HG03066 (cell line): ENCODE results near the gene TARS1.

Experiments used
- ATAC-seq: cut with Tn5 transposase; IDR thresholded peaks from one replicate; pipeline ENCODE4 v1.9.1; 2021; ENCODE audit warnings: low read depth; ENCODE audit not compliant: unreplicated experiment

The TARS1 gene

DNA sequence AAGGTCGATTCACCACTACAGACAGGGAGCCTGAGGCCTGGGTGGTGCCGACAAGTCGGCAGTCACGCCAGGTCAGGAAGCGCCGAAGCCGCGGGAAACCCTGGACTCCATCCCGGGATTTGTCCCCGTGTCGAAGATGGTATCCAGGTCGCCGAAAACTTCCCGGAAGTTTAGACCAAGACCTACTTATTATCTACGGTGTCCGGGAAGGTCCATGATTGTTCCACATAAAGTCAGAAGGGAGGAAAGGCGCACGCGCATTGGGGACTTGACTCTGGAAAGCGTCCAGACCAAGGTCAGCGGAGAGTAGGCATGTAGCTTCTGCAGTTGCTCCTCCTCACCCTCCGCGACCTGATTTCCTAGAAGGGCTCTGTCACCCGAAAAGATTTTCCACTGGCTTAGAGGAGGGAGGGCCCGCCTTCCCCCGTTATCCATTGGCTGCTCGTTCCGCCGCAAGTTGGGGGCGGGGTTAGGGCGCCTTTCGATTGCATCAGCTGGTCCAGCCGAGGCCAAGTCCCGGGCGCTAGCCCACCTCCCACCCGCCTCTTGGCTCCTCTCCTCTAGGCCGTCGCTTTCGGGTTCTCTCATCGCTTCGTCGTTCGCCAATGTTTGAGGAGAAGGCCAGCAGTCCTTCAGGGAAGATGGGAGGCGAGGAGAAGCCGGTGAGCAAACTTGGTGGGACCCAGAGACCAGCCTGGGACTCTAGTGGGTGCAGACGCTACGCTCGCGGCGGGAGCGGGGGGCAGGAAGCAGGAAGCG lies at the start of gene TARS1:
Gene TARS1 (plus strand): TSS at position 484 of the 759 bp plus-strand sequence. CDS start 122 bp downstream, at position 606.
- ATAC-seq: peak; percentile 93

DNA sequence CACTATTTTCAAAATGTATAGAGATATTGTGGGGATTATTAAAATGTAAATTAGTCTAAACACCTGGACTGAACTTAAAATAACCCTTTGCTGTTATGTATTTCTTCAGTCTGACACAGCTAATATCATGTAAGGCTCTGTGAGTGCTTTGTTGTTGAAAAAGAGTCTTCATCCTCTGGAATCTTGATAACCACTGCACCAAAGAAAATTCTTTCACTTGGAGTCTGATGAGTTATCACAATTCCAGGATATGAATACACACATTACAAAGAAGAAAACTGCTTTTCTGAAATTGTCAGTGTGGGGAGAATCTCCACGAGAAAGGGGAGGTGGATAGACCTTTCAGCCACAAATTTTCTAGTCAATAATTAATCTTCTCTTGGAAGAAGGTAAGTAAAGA lies 42.3 kb upstream of the TARS1 start:
- no peak for ATAC-seq

DNA sequence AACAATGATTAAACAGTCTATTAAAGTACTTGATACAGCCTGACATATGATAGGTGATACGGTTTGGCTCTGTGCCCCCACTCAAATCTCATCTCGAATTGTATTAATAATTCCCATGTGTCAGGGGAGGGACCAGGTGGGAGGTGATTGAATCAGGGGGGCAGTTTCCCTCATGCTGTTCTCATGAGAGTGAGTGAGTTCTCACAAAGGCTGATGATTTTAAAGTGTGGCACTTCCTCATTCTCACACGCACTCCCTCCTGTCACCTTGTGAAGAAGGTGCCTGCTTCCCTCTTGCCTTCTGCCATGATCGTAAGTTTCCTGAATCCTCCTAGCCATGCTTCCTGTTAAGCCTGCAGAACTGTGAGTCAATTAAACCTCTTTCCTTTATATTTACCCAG lies 40.1 kb upstream of the TARS1 start:
- no peak for ATAC-seq

DNA sequence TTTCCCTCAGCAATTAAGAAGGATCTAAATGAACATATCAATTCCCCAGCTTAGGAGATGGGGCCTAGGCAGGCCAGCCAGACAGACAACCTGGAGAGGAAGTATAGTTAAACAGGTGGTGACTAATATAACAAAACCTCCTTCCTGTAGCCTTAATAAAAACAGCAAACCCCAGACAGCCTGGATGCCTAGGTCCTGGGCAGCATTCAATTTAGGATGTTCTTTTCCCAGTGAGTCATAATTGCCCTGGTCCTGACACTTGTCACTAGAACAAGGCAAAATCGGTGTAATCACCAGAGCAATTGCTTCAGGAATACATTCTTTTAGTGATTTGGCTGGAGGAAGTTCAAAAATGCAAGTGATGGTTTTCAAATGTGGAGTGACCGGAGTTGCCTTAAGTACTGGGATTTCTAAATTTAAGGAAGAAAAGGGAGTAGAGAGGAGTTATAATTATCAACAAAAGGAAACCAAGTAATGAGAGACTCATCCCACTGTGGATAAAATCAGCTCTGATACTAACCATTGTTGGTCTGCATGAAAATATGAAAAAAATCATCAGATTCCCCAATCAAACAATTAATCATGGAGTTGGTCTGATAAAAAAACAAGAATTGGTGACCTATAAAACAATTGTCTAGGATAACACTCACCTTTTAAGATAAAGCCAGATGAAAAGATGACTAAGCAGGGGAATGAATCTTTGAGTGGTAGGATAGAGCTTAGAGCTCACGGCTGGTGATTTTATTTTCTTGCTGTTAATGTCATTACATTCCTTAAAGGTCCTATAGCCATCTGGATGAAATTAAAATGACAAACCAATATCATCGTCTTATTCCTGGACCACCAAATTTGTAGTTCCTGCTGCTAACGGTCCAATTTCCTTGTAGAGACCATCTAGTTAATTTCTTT lies 39.0 kb upstream of the TARS1 start:
- no peak for ATAC-seq

DNA sequence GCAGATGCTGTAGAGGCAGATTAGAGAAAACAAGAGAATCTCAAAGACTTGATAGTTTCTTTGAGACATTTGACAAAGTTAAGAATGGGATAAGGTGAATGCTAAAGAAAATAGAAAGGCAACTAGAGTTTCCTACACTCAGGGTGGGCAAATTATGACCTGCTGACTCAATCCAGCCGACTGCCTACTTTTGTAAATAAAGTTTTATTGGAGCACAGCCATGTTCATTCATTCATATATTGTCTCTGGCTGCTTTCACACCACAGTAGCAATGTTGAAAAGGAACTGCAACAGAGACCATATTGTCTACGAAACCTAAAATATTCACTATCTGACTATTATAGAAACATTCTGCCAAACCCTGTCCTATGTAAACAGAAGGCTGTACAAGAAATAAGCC lies 37.6 kb upstream of the TARS1 start:
- ATAC-seq: no peak

DNA sequence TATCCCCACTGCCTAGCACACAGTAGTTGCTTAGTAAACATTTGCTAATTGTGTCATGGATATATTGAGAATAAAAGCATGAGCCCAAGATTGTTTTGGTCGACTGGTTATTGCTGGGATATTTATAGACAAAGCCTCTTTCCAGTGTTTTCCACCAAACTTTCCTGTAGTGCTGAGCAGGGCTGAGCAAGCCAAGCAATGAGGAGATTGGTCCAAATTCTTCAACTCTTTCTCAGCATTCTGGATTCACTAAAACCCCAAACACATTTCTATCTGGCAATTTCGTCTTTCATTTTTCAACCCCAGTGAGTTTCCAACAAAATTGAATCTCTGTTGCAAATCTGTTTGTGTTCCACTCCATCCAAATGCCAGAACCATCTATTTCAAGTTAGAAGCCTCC lies 31.9 kb upstream of the TARS1 start:
- ATAC-seq: no peak

DNA sequence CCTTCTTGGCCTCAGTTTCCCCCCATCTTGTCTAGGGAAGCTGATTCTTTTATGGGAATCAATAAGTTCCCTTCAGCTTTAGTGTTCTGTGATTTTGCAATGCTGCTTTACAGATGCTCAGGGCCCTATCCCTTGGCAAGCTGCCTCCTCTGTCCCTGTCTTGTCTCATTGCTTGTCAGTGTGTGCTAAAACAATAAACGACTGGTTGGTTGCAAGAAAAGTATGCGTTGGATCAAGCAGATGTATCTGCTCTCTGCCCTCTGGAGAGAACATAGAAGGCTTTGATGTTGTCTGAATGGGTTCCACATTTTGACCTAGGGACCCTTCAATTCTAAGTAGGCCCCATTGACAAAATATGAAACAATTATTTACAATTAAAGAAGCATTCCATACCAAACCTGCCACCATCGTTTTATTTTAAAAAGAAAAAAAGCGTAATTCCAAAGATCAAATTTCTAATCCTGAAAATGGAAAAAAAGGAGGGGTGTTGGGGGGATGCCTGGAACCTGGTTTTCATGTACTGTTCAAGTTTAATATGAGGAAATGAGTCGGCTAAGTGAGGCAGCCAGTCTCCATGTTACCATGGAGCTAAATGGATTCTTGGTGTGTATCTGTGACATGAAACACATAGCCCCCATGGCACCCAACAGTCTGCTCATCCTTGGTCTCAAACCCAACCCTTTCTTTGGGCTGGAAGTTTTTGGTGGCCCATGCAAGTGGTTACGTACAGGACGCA lies 31.2 kb upstream of the TARS1 start:
- ATAC-seq: no peak

DNA sequence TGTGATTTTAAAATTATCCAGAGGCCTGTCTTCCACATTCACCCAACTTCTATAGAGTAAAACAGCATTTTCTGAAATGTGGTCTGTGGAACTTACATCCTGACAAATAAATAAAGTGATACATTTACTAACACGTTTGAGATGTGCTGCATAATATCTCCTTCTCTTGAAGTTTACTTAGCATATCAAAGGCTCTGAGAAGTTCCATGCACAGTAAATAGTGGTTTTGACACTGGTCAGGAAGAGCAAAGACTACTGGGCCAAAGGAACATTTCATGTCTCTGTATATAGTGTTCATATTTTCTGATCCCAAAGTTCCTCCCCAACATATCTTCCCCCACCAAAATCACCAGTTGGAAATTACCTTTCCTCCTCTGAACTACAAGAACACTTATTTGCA lies 30.5 kb upstream of the TARS1 start:
- no peak for ATAC-seq

DNA sequence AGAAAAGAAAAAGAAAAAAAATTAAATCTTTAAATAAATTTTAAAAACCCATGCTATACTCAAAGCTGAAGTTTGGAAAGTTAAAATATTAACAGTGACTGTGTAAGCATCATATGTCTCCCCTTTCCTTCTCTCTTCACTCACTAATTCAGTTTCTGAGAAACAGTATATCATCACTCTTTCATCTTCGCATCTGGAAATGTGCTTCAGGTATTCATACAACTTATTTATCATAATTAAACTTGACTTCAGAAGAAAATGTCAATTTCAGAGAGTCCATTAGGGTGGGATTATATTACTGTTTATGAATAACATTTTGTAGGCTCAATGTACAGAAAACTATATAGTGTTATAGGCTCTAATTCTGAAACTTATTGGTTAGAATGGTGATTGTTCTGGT lies 29.3 kb upstream of the TARS1 start:
- no peak for ATAC-seq

DNA sequence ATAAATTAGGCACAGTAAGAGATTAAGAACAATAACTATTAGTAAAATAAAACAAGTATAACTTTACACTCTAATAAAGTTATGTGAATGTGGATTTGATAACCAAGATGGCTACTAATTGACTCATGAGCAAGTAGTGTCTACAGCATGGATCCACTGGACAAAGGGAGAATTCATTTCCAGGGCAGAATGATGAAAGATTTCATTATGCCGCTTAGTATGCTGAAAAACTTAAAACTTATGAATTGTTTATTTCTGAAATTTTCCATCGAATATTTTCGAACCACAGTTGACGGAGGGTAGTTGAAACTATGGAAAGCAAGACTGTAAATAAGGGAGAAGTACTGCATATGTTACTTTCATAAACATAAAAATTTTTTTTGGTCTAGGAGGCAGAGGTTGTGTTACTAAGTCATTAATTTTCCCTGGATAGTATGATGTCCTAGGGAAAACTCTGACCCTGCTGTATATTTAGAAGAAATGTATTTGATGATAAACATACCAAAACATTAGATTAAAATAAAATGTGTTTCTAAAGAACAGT lies 24.9 kb upstream of the TARS1 start:
- no peak for ATAC-seq

DNA sequence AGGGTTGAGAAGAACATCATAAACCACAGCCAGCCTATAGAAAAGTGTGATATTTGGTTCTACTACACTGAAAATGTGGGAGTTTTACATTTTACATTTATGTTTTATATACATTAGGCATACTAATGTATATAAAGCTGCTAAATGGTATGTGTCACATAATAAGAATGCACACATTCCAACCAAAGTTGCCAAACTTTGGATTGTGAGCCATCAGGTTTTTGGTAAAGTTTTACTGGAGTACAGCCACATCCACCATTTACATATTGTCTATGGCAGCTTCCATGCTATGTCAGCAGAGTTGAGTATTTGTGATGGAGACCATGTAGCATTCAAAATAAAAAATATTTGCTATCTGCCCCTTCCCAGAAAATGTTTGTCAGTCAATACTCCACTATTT lies 23.1 kb upstream of the TARS1 start:
- ATAC-seq: no peak

DNA sequence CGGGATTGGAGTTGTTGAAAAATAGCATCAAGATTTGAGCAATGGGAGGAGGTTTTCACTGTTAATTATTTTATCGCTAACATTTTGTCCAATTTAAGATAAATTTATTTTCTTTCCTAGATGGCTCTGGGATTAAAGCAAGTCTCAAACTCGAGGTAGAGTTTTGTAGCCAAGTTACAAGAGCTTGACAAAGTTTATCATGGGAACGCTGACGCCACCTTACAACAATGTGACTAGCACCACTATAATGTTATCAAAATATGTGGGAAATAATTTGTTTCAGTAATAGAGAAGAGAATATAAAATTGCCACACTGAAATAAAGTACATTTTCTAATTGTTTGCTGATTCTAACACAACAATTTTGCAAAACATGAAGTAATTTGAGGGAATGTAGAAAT lies 19.8 kb upstream of the TARS1 start:
- no peak for ATAC-seq

DNA sequence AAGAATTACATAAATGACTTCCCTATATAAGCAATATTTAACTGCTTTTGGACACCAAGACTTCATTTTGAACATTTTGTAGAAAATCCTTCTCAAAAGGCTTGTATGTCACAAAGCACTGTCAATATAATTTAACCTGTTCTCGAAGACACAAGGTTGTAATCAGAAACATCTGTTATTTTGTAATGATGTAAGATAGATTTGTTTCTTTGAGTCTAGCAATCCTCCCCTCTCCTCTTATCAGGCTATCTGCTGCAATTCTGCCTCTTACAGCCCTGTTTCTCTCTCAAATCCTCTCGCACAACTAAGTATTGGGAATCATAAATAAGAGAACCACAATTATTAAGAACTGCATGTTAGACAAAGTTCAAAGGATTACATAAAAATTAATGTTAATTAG lies 18.6 kb upstream of the TARS1 start:
- ATAC-seq: no peak

DNA sequence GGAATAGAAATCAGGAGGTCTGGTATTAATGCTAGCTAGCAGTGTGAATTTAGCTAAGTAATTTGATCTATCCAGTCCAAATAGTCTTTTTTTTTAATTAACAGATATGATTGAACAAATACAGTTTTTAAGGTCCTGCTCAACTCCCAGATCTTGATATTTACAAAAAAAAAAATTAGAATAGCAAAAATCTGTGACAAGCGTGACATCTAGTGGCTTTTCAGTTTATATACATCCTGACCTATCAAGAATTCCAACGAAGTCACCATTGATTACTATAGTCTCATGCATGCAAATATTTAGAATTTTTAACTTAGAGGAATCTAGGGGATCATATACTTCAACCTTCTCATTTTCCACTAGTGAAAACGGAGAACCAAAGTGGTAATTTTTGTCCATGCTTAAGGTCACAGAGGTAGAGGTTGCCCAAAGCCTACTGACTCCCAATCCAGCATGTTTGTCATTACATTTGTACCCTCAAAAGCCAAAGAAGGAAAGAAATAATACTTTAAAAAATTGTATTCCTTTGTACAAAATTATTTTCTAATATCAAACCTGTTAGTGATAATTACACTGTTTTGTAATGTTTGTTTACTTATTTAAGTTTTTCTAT lies 17.6 kb upstream of the TARS1 start:
- ATAC-seq: no peak

DNA sequence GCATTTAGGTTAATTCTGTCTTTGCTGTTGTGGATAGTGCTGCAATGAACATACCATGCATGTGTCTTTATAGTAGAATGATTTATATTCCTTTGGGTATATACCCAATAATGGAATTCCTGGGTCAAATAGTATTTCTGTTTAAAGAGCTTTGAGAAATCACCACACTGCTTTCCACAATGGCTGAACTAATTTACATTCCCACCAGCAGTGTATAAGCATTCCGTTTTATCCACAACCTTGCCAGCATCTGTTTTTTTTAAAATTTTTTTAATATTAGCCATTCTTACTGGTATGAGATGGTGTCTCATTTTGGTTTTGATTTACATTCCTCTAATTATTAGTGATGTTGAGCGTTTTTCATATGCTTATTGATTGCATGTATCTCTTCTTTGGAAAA lies 15.5 kb upstream of the TARS1 start:
- ATAC-seq: no peak

DNA sequence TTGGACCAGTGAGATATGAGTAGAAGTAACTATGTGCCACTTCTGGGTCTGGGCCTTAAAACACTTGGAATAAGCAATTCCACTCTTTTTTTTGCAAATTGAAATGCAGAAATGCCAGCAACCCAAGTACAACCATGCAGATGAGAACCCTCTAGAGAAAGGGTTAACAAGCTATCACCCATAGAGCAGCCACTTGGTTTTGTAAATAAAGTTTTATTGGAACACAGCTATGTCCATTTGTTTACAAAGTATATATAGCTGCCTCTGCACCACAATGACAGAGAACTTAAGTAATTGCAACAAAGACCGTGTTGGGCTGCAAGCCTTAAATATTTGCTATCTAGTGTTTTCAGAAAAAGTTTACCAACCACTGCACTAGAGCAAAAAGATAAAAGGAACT lies 9.8 kb upstream of the TARS1 start:
- ATAC-seq: no peak

DNA sequence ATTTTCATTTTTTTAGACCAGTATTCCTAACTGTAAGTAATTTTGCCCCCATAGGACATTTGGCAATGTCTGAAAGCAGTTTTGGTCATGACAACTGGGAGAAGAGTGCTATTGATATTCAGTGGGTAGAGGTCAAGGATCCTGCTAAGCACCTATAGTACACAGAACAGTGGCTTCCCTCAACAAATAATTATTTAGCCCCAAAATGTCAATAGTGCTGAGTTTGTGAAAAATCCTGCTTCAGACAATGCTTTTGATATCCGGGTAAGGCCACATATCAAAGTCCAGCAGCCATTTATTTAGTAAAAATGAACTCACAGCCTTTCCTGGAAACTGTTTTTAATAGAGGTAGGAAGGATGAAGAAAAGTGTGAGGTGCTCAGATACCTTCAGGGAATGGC lies 8.1 kb upstream of the TARS1 start:
- no peak for ATAC-seq

DNA sequence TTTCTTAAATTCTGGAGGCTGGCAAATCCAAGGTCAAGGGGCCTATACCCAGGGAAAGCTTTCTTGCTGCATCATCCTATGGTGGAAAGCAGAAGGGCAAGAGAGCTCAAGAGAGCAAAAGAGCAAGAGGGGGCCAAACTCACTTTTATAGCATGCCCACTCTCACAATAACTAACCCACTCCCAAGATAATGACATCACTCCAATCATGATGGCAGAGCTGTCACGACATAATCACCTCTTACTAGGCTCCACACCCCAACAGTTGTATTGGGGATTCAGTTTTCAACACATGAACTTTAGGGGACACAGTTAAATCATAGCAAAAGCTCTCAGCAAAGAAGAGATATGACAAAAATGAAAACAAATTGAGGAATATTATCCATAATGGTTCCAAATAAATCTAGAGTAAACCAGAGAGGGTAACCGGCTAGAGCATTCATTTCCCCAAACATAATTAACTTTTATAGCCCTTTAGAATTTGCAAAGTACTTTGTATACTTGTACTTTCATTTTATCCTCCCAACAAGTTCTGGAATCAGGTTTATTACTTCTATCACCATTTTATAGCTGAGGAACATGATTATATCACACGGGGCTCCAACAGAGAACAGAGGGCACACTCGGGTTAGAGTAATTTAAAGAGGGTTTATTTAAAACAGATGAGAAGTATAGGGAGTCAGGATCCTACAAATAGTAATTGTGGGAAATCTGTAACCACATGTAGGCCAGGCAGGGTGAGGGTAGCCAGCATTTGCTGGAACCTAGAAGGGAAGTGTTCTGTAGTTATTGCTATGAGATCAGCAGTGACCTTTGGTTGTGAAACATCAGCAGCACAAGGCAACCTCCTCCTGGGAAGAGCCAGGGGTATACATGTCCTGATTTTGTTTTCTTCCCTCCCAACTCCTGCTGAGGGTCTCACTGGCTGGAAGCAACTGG lies 7.2 kb upstream of the TARS1 start:
- ATAC-seq: no peak

DNA sequence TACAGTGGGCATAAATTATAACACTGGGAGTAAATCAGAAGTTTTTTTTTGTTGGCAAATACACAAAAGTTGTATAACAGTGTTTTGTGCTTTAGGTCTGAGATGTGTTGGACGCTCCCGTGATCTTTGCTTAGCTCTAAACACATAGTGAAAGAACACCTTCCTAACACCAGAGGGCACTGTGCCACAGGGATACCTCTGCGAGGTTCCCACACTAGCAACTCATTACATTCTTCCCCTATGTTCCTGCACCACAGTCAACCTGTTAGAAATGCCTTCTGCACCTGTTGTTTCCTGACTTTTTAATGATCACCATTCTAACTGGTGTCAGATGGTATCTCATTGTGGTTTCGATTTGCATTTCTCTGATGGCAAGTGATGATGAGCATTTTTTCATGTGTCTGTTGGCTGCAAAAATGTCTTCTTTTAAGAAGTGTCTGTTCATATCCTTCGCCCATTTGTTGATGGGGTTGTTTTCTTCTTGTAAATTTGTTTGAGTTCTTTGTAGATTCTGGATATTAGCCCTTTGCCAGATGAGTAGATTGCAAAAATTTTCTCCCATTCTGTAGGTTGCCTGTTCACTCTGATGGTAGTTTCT lies 4.8 kb upstream of the TARS1 start:
- peak; percentile 34 for ATAC-seq
